Stomach (tissue), 9 donors: Measurements from ENCODE around the gene PGLYRP2. TPM values are rescaled to one million over a fixed set of nuclear protein-coding genes. Genes with fewer than 3 reads are reported as not detected.
A peak's percentile ranks its signal among the peaks of the same experiment; 100 is the strongest.

ENCODE experiments used
- DNase-seq, 2 donors: peaks; one replicate each; pipeline versions ENCODE4 v3.0.0 to v3.0.0-alpha.2; 2013 to 2019
- H3K27ac ChIP-seq, 5 donors: fragments of 200-600 bp in 4 of 5; sonication (generic) in 4 of 5; one replicate each; pipeline ENCODE4 v1.5.1; 2013 to 2019; ENCODE audit warnings: mild to moderate bottlenecking in 1 of 5, moderate library complexity in 1 of 5
- H3K27me3 ChIP-seq, 3 donors: fragments of 200-600 bp; sonication (generic); one replicate each; pipeline ENCODE4 v1.5.1; 2017 to 2019; ENCODE audit warnings: mixed run types in 1 of 3
- H3K36me3 ChIP-seq, 4 donors: fragments of 200-600 bp; sonication (generic); 1 replicate in 3 of 4; 2 replicates in 1 of 4; pipeline ENCODE4 v1.5.1; 2016 to 2019
- H3K4me1 ChIP-seq, 4 donors: fragments of 200-600 bp; sonication (generic); one replicate each; pipeline ENCODE4 v1.5.1; 2016 to 2019
- H3K4me3 ChIP-seq, 4 donors: fragments of 200-600 bp; sonication (generic) in 3 of 4; one replicate each; pipeline ENCODE4 v1.5.1; 2016 to 2019; ENCODE audit warnings: mild to moderate bottlenecking in 1 of 4
- H3K9me3 ChIP-seq, 4 donors: fragments of 200-600 bp; sonication (generic); one replicate each; pipeline ENCODE4 v1.5.1; 2016 to 2019
- CTCF ChIP-seq, 7 experiments: fragments of 450-650 bp in 4 of 7; fragments of 200-600 bp in 3 of 7; sonication (generic) in 3 of 7; IDR thresholded peaks; one replicate each; pipeline ENCODE4 v1.5.1; 2016 to 2019; ENCODE audit warnings: antibody characterized with exemption in 7 of 7, control low read depth in 2 of 7, mild to moderate bottlenecking in 1 of 7
- EP300 ChIP-seq: sonication (generic); formaldehyde crosslinking; IDR thresholded peaks from one replicate; pipeline ENCODE4 v1.6.1; 2017; ENCODE audit warnings: antibody characterized with exemption
- POLR2A ChIP-seq, 4 donors: fragments of 450-650 bp; IDR thresholded peaks; one replicate each; pipeline ENCODE4 v1.6.1; 2016; ENCODE audit warnings: antibody characterized with exemption in 4 of 4, control low read depth in 2 of 4, mild to moderate bottlenecking in 1 of 4, moderate library complexity in 1 of 4
- POLR2AphosphoS5 ChIP-seq, 3 donors: sonication (generic); formaldehyde crosslinking; IDR thresholded peaks; one replicate each; pipeline ENCODE4 v1.6.1; 2016; ENCODE audit warnings: antibody characterized with exemption in 3 of 3
- WGBS, 5 donors: extraction: QIAGEN DNeasy Blood & Tissue Kit in 3 of 5; methylation state at CpG; one replicate each; pipeline versions ENCODE4 v1.1.5 to v1.1.7; 2013 to 2018; 5-methylcytosine and 5-hydroxymethylcytosine counted together
- intact Hi-C: fragments of 100-400 bp; cut with DNase I; formaldehyde crosslinking; loops from one replicate; pipeline ENCODE4 v1.15.1; 2023; ENCODE audit warnings: low total_unique reads
- polyA plus RNA-seq, 3 donors: library from polyadenylated mRNA; stranded (reverse); fragments of 200-250 nt; gene quantifications; one replicate each; pipeline ENCODE4 v1.2.3, GENCODE V29; 2013
- total RNA-seq, 5 donors: library from RNA; depleted of rRNA; stranded (reverse); fragments of >200 nt; gene quantifications; one replicate each; pipeline versions ENCODE4 v1.1.0 to v1.2.3, GENCODE V29; 2014 to 2016
- donor health status: healthy with polysubstance abuse.
- donor health status: Bipolar disorder and iron deficiency.
- donor health status: healthy.

The PGLYRP2 gene
- total and polyA plus RNA-seq, 8 donors = not detected

- no peak for DNase-seq
- intact Hi-C loops = no loop called here
- Histone ChIP-seq H3K36me3 (peaks cover 47 to 70% (median 69%) of the 10 kb centered on the region in 4 donors), H3K27me3 (no peaks in the 10 kb centered on the region), H3K4me1 (peaks cover 22 to 45% (median 38%) of the 10 kb centered on the region in 4 donors), H3K27ac (no peak overlapping the region), H3K4me3 (no peak overlapping the region), H3K9me3 (peaks cover 0 to 7% (median 0%) of the 10 kb centered on the region in 4 donors)
- 91 to 99% (median 97%) methylated on average over 12 to 13 of the region's 13 CpGs for WGBS, 5 donors
- TF ChIP-seq EP300 (no peak), POLR2A (IDR thresholded peaks at IDR 0.05) (no peak), CTCF (IDR thresholded peaks at IDR 0.05) (no peak), POLR2AphosphoS5 (IDR thresholded peaks at IDR 0.05) (no peak)
Measured at GRCh38 chr19:15424121-15424520, 55.2 kb downstream of the PGLYRP2 start.

- DNase-seq = no peak
- no peaks in the 10 kb centered on the region for H3K27me3 ChIP-seq
- H3K4me1 ChIP-seq = peaks cover 22 to 39% (median 36%) of the 10 kb centered on the region in 4 donors
- 97 to 100% (median 99%) methylated on average over 6 of the region's 6 CpGs for WGBS, 5 donors
- no peak for TF ChIP-seq EP300
- no peak for TF ChIP-seq POLR2AphosphoS5 (IDR thresholded peaks at IDR 0.05)
- TF ChIP-seq POLR2A (IDR thresholded peaks at IDR 0.05) = no peak
- no peak for TF ChIP-seq CTCF (IDR thresholded peaks at IDR 0.05)
- peak overlapping the region in 1 of 5 donors; percentile 82 for H3K27ac ChIP-seq
- H3K9me3 ChIP-seq = peaks cover 0 to 7% (median 0%) of the 10 kb centered on the region in 4 donors
- no peak overlapping the region for H3K4me3 ChIP-seq
- H3K36me3 ChIP-seq = peaks cover 47 to 60% (median 59%) of the 10 kb centered on the region in 4 donors
- intact Hi-C loops = no loop called here
Measured at GRCh38 chr19:15423130-15423529, 56.2 kb downstream of the PGLYRP2 start.

- DNase-seq = no peak
- Histone ChIP-seq H3K27me3 (no peaks in the 10 kb centered on the region), H3K4me3 (peak overlapping the region in 1 of 4 donors; percentile 3), H3K9me3 (peaks cover 0 to 7% (median 0%) of the 10 kb centered on the region in 4 donors), H3K36me3 (peaks cover 47 to 54% (median 53%) of the 10 kb centered on the region in 4 donors), H3K4me1 (peaks cover 29 to 44% (median 39%) of the 10 kb centered on the region in 4 donors), H3K27ac (peak overlapping the region; percentile 33 to 82 (median 66))
- WGBS, 5 donors = 86 to 93% (median 87%) methylated on average over 21 to 22 of the region's 22 CpGs
- intact Hi-C loops = no loop called here
- TF ChIP-seq CTCF (IDR thresholded peaks at IDR 0.05) (no peak), POLR2AphosphoS5 (IDR thresholded peaks at IDR 0.05) (no peak), EP300 (no peak), POLR2A (IDR thresholded peaks at IDR 0.05) (no peak)
Measured at GRCh38 chr19:15422296-15423075, 56.8 kb downstream of the PGLYRP2 start.

GRCh38 chr19:15421721-15422260, 57.5 kb downstream of the PGLYRP2 start:
- intact Hi-C loops = no loop called here

More at GRCh38 chr19:15421721-15422260, 57.5 kb downstream of the PGLYRP2 start:
- H3K4me3 ChIP-seq = peak overlapping the region in 1 of 4 donors; percentile 3
- peak overlapping the region; percentile 59 to 82 (median 66) for H3K27ac ChIP-seq
- H3K27me3 ChIP-seq = no peaks in the 10 kb centered on the region
- DNase-seq = peak; percentile 70 to 85
- peaks cover 0 to 7% (median 0%) of the 10 kb centered on the region in 4 donors for H3K9me3 ChIP-seq
- 20 to 60% (median 35%) methylated on average over 14 to 15 of the region's 15 CpGs for WGBS, 5 donors
- TF ChIP-seq POLR2A (IDR thresholded peaks at IDR 0.05) = no peak
- TF ChIP-seq CTCF (IDR thresholded peaks at IDR 0.05) = no peak
- no peak for TF ChIP-seq EP300
- TF ChIP-seq POLR2AphosphoS5 (IDR thresholded peaks at IDR 0.05) = no peak
- H3K4me1 ChIP-seq = peaks cover 36 to 51% (median 46%) of the 10 kb centered on the region in 4 donors
- H3K36me3 ChIP-seq = peaks cover 40 to 47% (median 46%) of the 10 kb centered on the region in 4 donors
